ENCODE measurements around the gene NEGR1. TPM values are rescaled to one million over a fixed set of nuclear protein-coding genes. Genes with fewer than 3 reads are reported as not detected.

Gene NEGR1
- total RNA-seq, 4 donors from 2014 or later = 7.0 to 10.0 (median 8.1) TPM

- H3K9me3 ChIP-seq = no peaks in the 10 kb centered on the region
- intact Hi-C loops (cut with DNase I; ENCODE audit: low total_unique reads) (no loop called here), in situ Hi-C loops (cut with MboI; ENCODE audit: low pct_ligation_motif_present in 1 of 4, low pct_unique_long_range_greater_than_20kb in 1 of 4, low sequenced_read_pairs in 3 of 4) (loop anchor here in 3 of 4 donors (10.0 to 25.0 kb wide), 2 partner anchors 451 to 453 kb away; no protein-coding TSS in a partner anchor)
- TF ChIP-seq CTCF (IDR thresholded peaks at IDR 0.05) = peak; percentile 45 to 61 (median 55)
- no peak for TF ChIP-seq POLR2AphosphoS5 (IDR thresholded peaks at IDR 0.05)
- 45 to 48% methylated on average over 3 of the region's 3 CpGs for WGBS, 2 donors (ENCODE audit: low coverage in 1 of 2)
- H3K27ac ChIP-seq = no peak overlapping the region
- no peak overlapping the region for H3K4me3 ChIP-seq
- no peaks in the 10 kb centered on the region for H3K36me3 ChIP-seq
- peak; percentile 32 for DNase-seq
- H3K4me1 ChIP-seq = no peaks in the 10 kb centered on the region
- H3K27me3 ChIP-seq = no peaks in the 10 kb centered on the region
These were observed 244.5 kb downstream of the NEGR1 start for GRCh38 chr1:72037745-72038343.

GRCh38 chr1:72034827-72035226 lies 247.5 kb downstream of the NEGR1 start:
- DNase-seq = no peak
- in situ Hi-C loops (cut with MboI; ENCODE audit: low pct_ligation_motif_present in 1 of 4, low pct_unique_long_range_greater_than_20kb in 1 of 4, low sequenced_read_pairs in 3 of 4) (loop anchor here in 3 of 4 donors (10.0 to 25.0 kb wide), 2 partner anchors 448 to 450 kb away; no protein-coding TSS in a partner anchor), intact Hi-C loops (cut with DNase I; ENCODE audit: low total_unique reads) (no loop called here)
- Histone ChIP-seq H3K4me1 (no peaks in the 10 kb centered on the region), H3K27me3 (no peaks in the 10 kb centered on the region), H3K27ac (no peak overlapping the region), H3K36me3 (no peaks in the 10 kb centered on the region), H3K4me3 (no peak overlapping the region), H3K9me3 (no peaks in the 10 kb centered on the region)
- TF ChIP-seq POLR2A (IDR thresholded peaks at IDR 0.05) = no peak
- TF ChIP-seq EP300 (IDR thresholded peaks at IDR 0.05; ENCODE audit: low read depth) = no peak
- TF ChIP-seq POLR2AphosphoS5 (IDR thresholded peaks at IDR 0.05) = no peak
- TF ChIP-seq CTCF (IDR thresholded peaks at IDR 0.05) = no peak
- 65 to 81% methylated on average over 8 to 9 of the region's 9 CpGs for WGBS, 2 donors (ENCODE audit: low coverage in 1 of 2)

- Histone ChIP-seq H3K36me3 (no peaks in the 10 kb centered on the region), H3K4me3 (no peak overlapping the region), H3K27me3 (no peaks in the 10 kb centered on the region), H3K4me1 (no peaks in the 10 kb centered on the region), H3K9me3 (no peaks in the 10 kb centered on the region), H3K27ac (no peak overlapping the region)
- DNase-seq = no peak
- intact Hi-C loops (cut with DNase I; ENCODE audit: low total_unique reads) = no loop called here
- in situ Hi-C loops (cut with MboI; ENCODE audit: low pct_ligation_motif_present in 1 of 4, low pct_unique_long_range_greater_than_20kb in 1 of 4, low sequenced_read_pairs in 3 of 4) = no loop called here
- TF ChIP-seq EP300 (IDR thresholded peaks at IDR 0.05; ENCODE audit: low read depth) (no peak), POLR2A (IDR thresholded peaks at IDR 0.05) (no peak), POLR2AphosphoS5 (IDR thresholded peaks at IDR 0.05) (no peak), CTCF (IDR thresholded peaks at IDR 0.05) (no peak)
- WGBS, 2 donors (ENCODE audit: low coverage in 1 of 2) = 69 to 71% methylated on average over 2 to 4 of the region's 4 CpGs
These were observed 259.0 kb downstream of the NEGR1 start for GRCh38 chr1:72023063-72023930.

GRCh38 chr1:72018562-72018961 lies 263.8 kb downstream of the NEGR1 start:
- no peaks in the 10 kb centered on the region for H3K4me1 ChIP-seq
- no peaks in the 10 kb centered on the region for H3K27me3 ChIP-seq
- WGBS, 2 donors (ENCODE audit: low coverage in 1 of 2) = 85 to 93% methylated on average over 1 to 2 of the region's 2 CpGs
- intact Hi-C loops (cut with DNase I; ENCODE audit: low total_unique reads) = no loop called here
- H3K27ac ChIP-seq = no peak overlapping the region
- no peak for DNase-seq
- H3K4me3 ChIP-seq = no peak overlapping the region
- TF ChIP-seq POLR2A (IDR thresholded peaks at IDR 0.05) (no peak), POLR2AphosphoS5 (IDR thresholded peaks at IDR 0.05) (no peak), EP300 (IDR thresholded peaks at IDR 0.05; ENCODE audit: low read depth) (no peak)
- H3K36me3 ChIP-seq = no peaks in the 10 kb centered on the region
- in situ Hi-C loops (cut with MboI; ENCODE audit: low pct_ligation_motif_present in 1 of 4, low pct_unique_long_range_greater_than_20kb in 1 of 4, low sequenced_read_pairs in 3 of 4) = no loop called here
- H3K9me3 ChIP-seq = no peaks in the 10 kb centered on the region

Measured in transverse colon (tissue), 4 donors.